Measurements from ENCODE around the gene ACAD10. TPM values are rescaled to one million over a fixed set of nuclear protein-coding genes. Genes with fewer than 3 reads are reported as not detected.

The ACAD10 gene
- total and polyA plus RNA-seq, 10 donors = 10.2 to 40.5 (median 26.9) TPM

- no peak overlapping the region for H3K4me3 ChIP-seq
- no peak overlapping the region for H3K27ac ChIP-seq
- TF ChIP-seq POLR2AphosphoS5 (IDR thresholded peaks at IDR 0.05) (no peak), POLR2A (IDR thresholded peaks at IDR 0.05) (no peak)
- TF ChIP-seq, protein P1, sequence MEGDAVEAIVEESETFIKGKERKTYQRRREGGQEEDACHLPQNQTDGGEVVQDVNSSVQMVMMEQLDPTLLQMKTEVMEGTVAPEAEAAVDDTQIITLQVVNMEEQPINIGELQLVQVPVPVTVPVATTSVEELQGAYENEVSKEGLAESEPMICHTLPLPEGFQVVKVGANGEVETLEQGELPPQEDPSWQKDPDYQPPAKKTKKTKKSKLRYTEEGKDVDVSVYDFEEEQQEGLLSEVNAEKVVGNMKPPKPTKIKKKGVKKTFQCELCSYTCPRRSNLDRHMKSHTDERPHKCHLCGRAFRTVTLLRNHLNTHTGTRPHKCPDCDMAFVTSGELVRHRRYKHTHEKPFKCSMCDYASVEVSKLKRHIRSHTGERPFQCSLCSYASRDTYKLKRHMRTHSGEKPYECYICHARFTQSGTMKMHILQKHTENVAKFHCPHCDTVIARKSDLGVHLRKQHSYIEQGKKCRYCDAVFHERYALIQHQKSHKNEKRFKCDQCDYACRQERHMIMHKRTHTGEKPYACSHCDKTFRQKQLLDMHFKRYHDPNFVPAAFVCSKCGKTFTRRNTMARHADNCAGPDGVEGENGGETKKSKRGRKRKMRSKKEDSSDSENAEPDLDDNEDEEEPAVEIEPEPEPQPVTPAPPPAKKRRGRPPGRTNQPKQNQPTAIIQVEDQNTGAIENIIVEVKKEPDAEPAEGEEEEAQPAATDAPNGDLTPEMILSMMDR (IDR thresholded peaks at IDR 0.05 in 8 of 11, conservative IDR thresholded peaks at IDR 0.05 in 3 of 11) = no peak
- H3K27me3 ChIP-seq (replicated peaks in 1 of 7) = no peaks in the 10 kb centered on the region
- intact Hi-C loops (cut with DNase I; ENCODE audit: low total_unique reads) = no loop called here
- no peak for DNase-seq
- H3K9me3 ChIP-seq = no peaks in the 10 kb centered on the region
- peaks cover 7 to 17% (median 11%) of the 10 kb centered on the region in 6 donors for H3K4me1 ChIP-seq
- peaks cover 0 to 40% (median 34%) of the 10 kb centered on the region in 6 donors for H3K36me3 ChIP-seq
- 89 to 94% (median 92%) methylated on average over 3 of the region's 3 CpGs for WGBS, 5 donors
These were observed 5.4 kb downstream of the ACAD10 start for GRCh38 chr12:111691262-111691661.

- no peak overlapping the region for H3K27ac ChIP-seq
- H3K27me3 ChIP-seq (replicated peaks in 1 of 7) = no peaks in the 10 kb centered on the region
- TF ChIP-seq POLR2AphosphoS5 (IDR thresholded peaks at IDR 0.05) = no peak
- TF ChIP-seq, protein P1 (IDR thresholded peaks at IDR 0.05 in 8 of 11, conservative IDR thresholded peaks at IDR 0.05 in 3 of 11) = no peak
- TF ChIP-seq POLR2A (IDR thresholded peaks at IDR 0.05) = no peak
- H3K9me3 ChIP-seq = no peaks in the 10 kb centered on the region
- H3K4me1 ChIP-seq = peaks cover 0 to 3% (median 0%) of the 10 kb centered on the region in 6 donors
- intact Hi-C loops (cut with DNase I; ENCODE audit: low total_unique reads) = no loop called here
- DNase-seq = no peak
- H3K36me3 ChIP-seq = peaks cover 0 to 54% (median 42%) of the 10 kb centered on the region in 6 donors
- H3K4me3 ChIP-seq = no peak overlapping the region
- 90 to 94% (median 92%) methylated on average over 15 of the region's 15 CpGs for WGBS, 5 donors
These were observed 6.8 kb downstream of the ACAD10 start for GRCh38 chr12:111692575-111693210.

GRCh38 chr12:111693818-111694217 is 8.0 kb downstream of the ACAD10 start:
- no peak for DNase-seq
- WGBS, 5 donors = 92 to 94% (median 93%) methylated on average over 5 of the region's 5 CpGs
- Histone ChIP-seq H3K4me3 (no peak overlapping the region), H3K9me3 (no peaks in the 10 kb centered on the region), H3K4me1 (no peaks in the 10 kb centered on the region), H3K27ac (no peak overlapping the region), H3K36me3 (peaks cover 0 to 65% (median 51%) of the 10 kb centered on the region in 6 donors), H3K27me3 (replicated peaks in 1 of 7) (no peaks in the 10 kb centered on the region)
- no peak for TF ChIP-seq POLR2A (IDR thresholded peaks at IDR 0.05)
- TF ChIP-seq, protein P1 (IDR thresholded peaks at IDR 0.05 in 8 of 11, conservative IDR thresholded peaks at IDR 0.05 in 3 of 11) = no peak
- TF ChIP-seq POLR2AphosphoS5 (IDR thresholded peaks at IDR 0.05) = no peak
- intact Hi-C loops (cut with DNase I; ENCODE audit: low total_unique reads) = no loop called here

DNA sequence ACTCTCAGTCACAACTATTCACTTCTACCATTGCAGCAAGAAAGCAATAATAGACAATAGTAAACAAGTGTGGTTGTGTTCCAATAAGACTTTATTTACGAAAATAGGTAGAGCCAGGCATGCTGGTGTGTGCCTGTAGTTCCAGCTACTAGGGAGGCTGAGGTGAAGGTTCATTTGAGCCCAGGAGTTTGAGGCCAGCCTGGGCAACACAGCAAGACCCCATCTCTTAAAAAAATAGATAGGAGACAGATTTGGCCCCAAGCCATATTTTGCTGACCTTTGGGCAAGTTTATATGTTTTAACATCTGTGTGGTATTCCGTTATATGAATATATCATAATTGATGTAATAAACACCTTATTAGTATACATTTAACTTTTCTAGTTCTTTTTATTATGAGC is 14.1 kb downstream of the ACAD10 start:
- H3K36me3 ChIP-seq = peaks cover 3 to 100% (median 56%) of the 10 kb centered on the region in 6 donors
- H3K27ac ChIP-seq = no peak overlapping the region
- DNase-seq = no peak
- no peak for TF ChIP-seq POLR2AphosphoS5 (IDR thresholded peaks at IDR 0.05)
- TF ChIP-seq POLR2A (IDR thresholded peaks at IDR 0.05) = no peak
- TF ChIP-seq, protein P1 (IDR thresholded peaks at IDR 0.05 in 8 of 11, conservative IDR thresholded peaks at IDR 0.05 in 3 of 11) = no peak
- 90 to 97% (median 95%) methylated on average over 2 of the region's 2 CpGs for WGBS, 5 donors
- H3K4me3 ChIP-seq = no peak overlapping the region
- no peaks in the 10 kb centered on the region for H3K27me3 ChIP-seq (replicated peaks in 1 of 7)
- H3K4me1 ChIP-seq = no peaks in the 10 kb centered on the region
- intact Hi-C loops (cut with DNase I; ENCODE audit: low total_unique reads) = no loop called here
- H3K9me3 ChIP-seq = no peaks in the 10 kb centered on the region
